B cell (primary cell): ENCODE measurements around the gene PPBP. TPM values are rescaled to one million over a fixed set of nuclear protein-coding genes. Genes with fewer than 3 reads are reported as not detected.

Experiments used
- ATAC-seq: fragments of 200-7000 bp; cut with Tn5 transposase; one replicate; pipeline ENCODE4 v1.10.0; 2021; ENCODE audit warnings: low read depth, mild to moderate bottlenecking, moderate number of reproducible peaks, moderate library complexity
- CTCF ChIA-PET: fragments of 350-600 bp; sonication (Branson Sonifier 250); formaldehyde crosslinking; loops from one replicate; lab custom pipeline; 2021; ENCODE audit warnings: antibody characterized with exemption, inconsistent platforms; lab: Charles Lee
- POLR2A ChIA-PET: fragments of 350-600 bp; sonication (Branson Sonifier 250); formaldehyde crosslinking; loops from one replicate; lab custom pipeline; 2021; ENCODE audit warnings: antibody characterized with exemption; lab: Charles Lee
- DNase-seq: peaks from one replicate; pipeline ENCODE4 v3.0.0; 2013
- H2AFZ ChIP-seq: 2 replicates; pipeline ENCODE4 v1.6.1; 2012; ENCODE audit warnings: mild to moderate bottlenecking, low read depth, low read length; ENCODE audit not compliant: insufficient read depth, poor library complexity, severe bottlenecking
- H3K27ac ChIP-seq, 2 donors: 1 replicate in 1 of 2; 2 replicates in 1 of 2; pipeline ENCODE4 v1.5.1; 2012 to 2013; ENCODE audit warnings: low read length in 2 of 2, mild to moderate bottlenecking in 2 of 2, moderate library complexity in 1 of 2
- H3K27me3 ChIP-seq, 4 experiments: fragments of 200-600 bp in 1 of 4; sonication (generic) in 1 of 4; replicated peaks in 1 of 4; 1 replicate in 2 of 4; 2 replicates in 2 of 4; pipeline versions ENCODE4 v1.6.1 to v1.7.0; 2013 to 2016; ENCODE audit warnings: low read length in 3 of 4, mild to moderate bottlenecking in 2 of 4, mixed read lengths in 1 of 4, moderate library complexity in 1 of 4; ENCODE audit not compliant: insufficient read depth in 4 of 4, control insufficient read depth in 3 of 4; ENCODE audit errors: control extremely low read depth in 1 of 4
- H3K36me3 ChIP-seq, 2 experiments: replicated peaks in 1 of 2; 1 replicate in 1 of 2; 2 replicates in 1 of 2; pipeline versions ENCODE4 v1.6.1 to v1.7.1; 2013; ENCODE audit warnings: low read length in 1 of 2; ENCODE audit not compliant: insufficient read depth in 2 of 2, control insufficient read depth in 1 of 2; ENCODE audit errors: control extremely low read depth in 1 of 2, extremely low read depth in 1 of 2
- H3K4me1 ChIP-seq, 2 donors: fragments of 200-600 bp in 1 of 2; sonication (generic) in 1 of 2; 1 replicate in 1 of 2; 2 replicates in 1 of 2; pipeline versions ENCODE4 v1.5.1 to v1.6.1; 2013 to 2017; ENCODE audit warnings: low read length in 2 of 2; ENCODE audit not compliant: control insufficient read depth in 2 of 2, insufficient read depth in 2 of 2
- H3K4me2 ChIP-seq: replicated peaks from 2 replicates; pipeline ENCODE3; 2012; ENCODE audit warnings: mild to moderate bottlenecking, low read depth, low read length; ENCODE audit not compliant: poor library complexity, severe bottlenecking
- H3K4me3 ChIP-seq, 5 experiments: fragments of 200-600 bp in 1 of 5; sonication (generic) in 1 of 5; 1 replicate in 3 of 5; 2 replicates in 2 of 5; pipeline versions ENCODE4 v1.5.1 to v1.7.0; 2011 to 2016; ENCODE audit warnings: low read length in 4 of 5, mild to moderate bottlenecking in 4 of 5, low read depth in 2 of 5, control low read depth in 1 of 5, moderate library complexity in 1 of 5; ENCODE audit not compliant: insufficient read depth in 1 of 5; ENCODE audit errors: control extremely low read depth in 1 of 5, extremely low read depth in 1 of 5
- H3K79me2 ChIP-seq: fragments of 200-600 bp; sonication (generic); one replicate; pipeline ENCODE4 v1.6.0; 2016; ENCODE audit warnings: low read length; ENCODE audit not compliant: control insufficient read depth, insufficient read depth
- H3K9ac ChIP-seq: fragments of 200-600 bp; sonication (generic); 2 replicates; pipeline ENCODE4 v1.6.1; 2017; ENCODE audit warnings: mild to moderate bottlenecking, low read length, moderate library complexity
- H3K9me3 ChIP-seq, 3 donors: one replicate each; pipeline versions ENCODE4 v1.6.1 to v1.7.1; 2013; ENCODE audit warnings: low read length in 2 of 3; ENCODE audit not compliant: control insufficient read depth in 2 of 3, insufficient read depth in 1 of 3; ENCODE audit errors: control extremely low read depth in 1 of 3
- H4K20me1 ChIP-seq: 2 replicates; pipeline ENCODE4 v1.6.0; 2012; ENCODE audit warnings: mild to moderate bottlenecking, low read length; ENCODE audit not compliant: insufficient read depth, control insufficient read depth, poor library complexity, severe bottlenecking
- H3K27ac Mint-ChIP-seq: one replicate; pipeline ENCODE4 v1.8.0; 2021; ENCODE audit warnings: mixed read lengths
- H3K27me3 Mint-ChIP-seq: one replicate; pipeline ENCODE4 v1.8.0; 2021; ENCODE audit warnings: mixed read lengths
- H3K4me1 Mint-ChIP-seq: one replicate; pipeline ENCODE4 v1.8.0; 2021; ENCODE audit warnings: mixed read lengths
- H3K4me3 Mint-ChIP-seq: one replicate; pipeline ENCODE4 v1.8.0; 2021; ENCODE audit warnings: mixed read lengths
- H3K9me3 Mint-ChIP-seq: one replicate; pipeline ENCODE4 v1.8.0; 2022; ENCODE audit warnings: mixed read lengths; ENCODE audit not compliant: insufficient read depth
- EZH2 ChIP-seq: IDR thresholded peaks from 2 replicates; pipeline ENCODE4 v1.6.1; 2012; ENCODE audit warnings: borderline replicate concordance, low read depth, mild to moderate bottlenecking, moderate library complexity, low read length; ENCODE audit not compliant: insufficient read depth, poor library complexity, severe bottlenecking
- WGBS: methylation state at CpG from one replicate; pipeline ENCODE4 v1.1.5; 2013; ENCODE audit warnings: missing lambda C conversion rate; ENCODE audit not compliant: insufficient coverage; 5-methylcytosine and 5-hydroxymethylcytosine counted together
- intact Hi-C: fragments of 100-400 bp; cut with micrococcal nuclease; formaldehyde crosslinking; loops from one replicate; pipeline ENCODE4 v1.10.0; 2022
- polyA plus RNA-seq: library from polyadenylated mRNA; depleted of rRNA; stranded (reverse); fragments of >200 nt; gene quantifications from 2 replicates; pipeline ENCODE4 v1.2.3, GENCODE V29; 2012
- total RNA-seq, 2 donors: library from RNA; stranded (reverse); fragments of 120-200 nt in 1 of 2; gene quantifications; 1 replicate in 1 of 2; 2 replicates in 1 of 2; pipeline versions ENCODE4 v1.2.3 to v1.2.4, GENCODE V29; 2013 to 2022
- TF ChIP-seq, protein P1 (sequence below): fragments of 200-600 bp; IDR thresholded peaks from one replicate; pipeline ENCODE4 v1.8.0; 2022; ENCODE audit warnings: antibody characterized with exemption, mild to moderate bottlenecking

PPBP gene
- total and polyA plus RNA-seq, 2 donors (not counting 1 experiment from before 2014, with no cell fraction given), result 0.42 to 0.43 TPM

DNA sequence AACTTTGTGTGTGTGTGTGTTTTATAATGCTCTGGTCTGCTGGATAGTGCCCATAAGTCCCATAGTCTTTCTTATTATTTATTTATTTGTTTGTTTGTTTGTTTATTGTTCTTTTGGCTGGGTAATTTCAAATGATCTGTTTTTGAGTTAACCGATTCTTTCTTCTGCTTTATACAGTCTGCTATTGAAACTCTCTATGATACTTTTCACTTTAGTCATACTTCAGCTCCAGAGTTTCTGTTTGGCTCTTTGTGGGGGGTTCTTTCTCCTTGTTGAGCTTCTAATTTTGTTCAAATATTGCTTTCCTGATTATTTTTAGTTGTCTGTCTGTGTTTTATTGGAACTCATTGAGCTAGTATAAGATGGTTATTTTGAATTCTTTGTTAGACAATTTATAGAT, 40.5 kb upstream of the PPBP start:
- no peak overlapping the region for H3K27ac Mint-ChIP-seq
- H3K9me3 ChIP-seq, result no peaks in the 10 kb centered on the region
- no CpG with 5 or more reads among the region's 1 CpG for WGBS
- no peaks in the 10 kb centered on the region for H3K4me1 ChIP-seq
- POLR2A ChIA-PET, result no interaction called here
- no peaks in the 10 kb centered on the region for H3K79me2 ChIP-seq
- no peak overlapping the region for H3K4me2 ChIP-seq
- H2AFZ ChIP-seq, result no peak overlapping the region
- H3K9me3 Mint-ChIP-seq, result peaks cover 2% of the 10 kb centered on the region
- H3K27me3 Mint-ChIP-seq, result peaks cover 5% of the 10 kb centered on the region
- no peak overlapping the region for H3K27ac ChIP-seq
- H3K4me1 Mint-ChIP-seq, result no peaks in the 10 kb centered on the region
- TF ChIP-seq, protein P1, sequence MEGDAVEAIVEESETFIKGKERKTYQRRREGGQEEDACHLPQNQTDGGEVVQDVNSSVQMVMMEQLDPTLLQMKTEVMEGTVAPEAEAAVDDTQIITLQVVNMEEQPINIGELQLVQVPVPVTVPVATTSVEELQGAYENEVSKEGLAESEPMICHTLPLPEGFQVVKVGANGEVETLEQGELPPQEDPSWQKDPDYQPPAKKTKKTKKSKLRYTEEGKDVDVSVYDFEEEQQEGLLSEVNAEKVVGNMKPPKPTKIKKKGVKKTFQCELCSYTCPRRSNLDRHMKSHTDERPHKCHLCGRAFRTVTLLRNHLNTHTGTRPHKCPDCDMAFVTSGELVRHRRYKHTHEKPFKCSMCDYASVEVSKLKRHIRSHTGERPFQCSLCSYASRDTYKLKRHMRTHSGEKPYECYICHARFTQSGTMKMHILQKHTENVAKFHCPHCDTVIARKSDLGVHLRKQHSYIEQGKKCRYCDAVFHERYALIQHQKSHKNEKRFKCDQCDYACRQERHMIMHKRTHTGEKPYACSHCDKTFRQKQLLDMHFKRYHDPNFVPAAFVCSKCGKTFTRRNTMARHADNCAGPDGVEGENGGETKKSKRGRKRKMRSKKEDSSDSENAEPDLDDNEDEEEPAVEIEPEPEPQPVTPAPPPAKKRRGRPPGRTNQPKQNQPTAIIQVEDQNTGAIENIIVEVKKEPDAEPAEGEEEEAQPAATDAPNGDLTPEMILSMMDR, result no peak
- no peak for TF ChIP-seq EZH2
- H3K4me3 Mint-ChIP-seq, result no peak overlapping the region
- H3K4me3 ChIP-seq, result no peak overlapping the region
- CTCF ChIA-PET, result no interaction called here
- intact Hi-C loops, result no loop called here
- no peaks in the 10 kb centered on the region for H4K20me1 ChIP-seq
- ATAC-seq, result no peak
- H3K27me3 ChIP-seq, result peaks cover 0 to 5% (median 2%) of the 10 kb centered on the region in 4 experiments
- no peak for DNase-seq
- H3K9ac ChIP-seq, result no peak overlapping the region
- no peaks in the 10 kb centered on the region for H3K36me3 ChIP-seq

DNA sequence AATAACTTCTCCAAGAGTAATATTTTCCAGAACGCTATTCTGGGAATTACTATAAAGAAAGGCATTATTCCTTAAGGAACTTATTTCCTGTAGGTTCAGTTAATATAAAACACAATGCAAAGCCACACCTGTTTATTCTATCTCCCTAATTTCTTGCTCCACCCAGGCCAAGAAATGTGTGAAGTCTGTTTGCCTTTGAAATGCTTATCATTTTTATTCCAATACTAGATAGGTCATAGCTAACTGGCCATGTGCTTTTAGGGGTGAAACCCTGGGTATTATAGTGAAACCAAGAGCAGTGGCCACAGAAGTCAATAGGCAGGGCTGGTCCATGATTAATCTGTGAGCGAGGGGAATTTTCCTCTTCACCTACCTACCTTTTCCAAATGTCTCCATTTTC, 35.7 kb upstream of the PPBP start:
- Mint-ChIP-seq H3K27me3 (no peaks in the 10 kb centered on the region), H3K27ac (no peak overlapping the region), H3K9me3 (peaks cover 2% of the 10 kb centered on the region), H3K4me3 (no peak overlapping the region), H3K4me1 (no peaks in the 10 kb centered on the region)
- ATAC-seq, result no peak
- Histone ChIP-seq H3K4me3 (no peak overlapping the region), H3K4me1 (no peaks in the 10 kb centered on the region), H3K79me2 (no peaks in the 10 kb centered on the region), H3K9me3 (no peaks in the 10 kb centered on the region), H3K36me3 (no peaks in the 10 kb centered on the region), H3K4me2 (no peak overlapping the region), H4K20me1 (no peaks in the 10 kb centered on the region), H2AFZ (no peak overlapping the region), H3K9ac (no peak overlapping the region), H3K27ac (no peak overlapping the region), H3K27me3 (no peaks in the 10 kb centered on the region)
- ChIA-PET CTCF (no interaction called here), POLR2A (no interaction called here)
- intact Hi-C loops, result no loop called here
- no peak for DNase-seq
- TF ChIP-seq, protein P1, result no peak
- TF ChIP-seq EZH2, result no peak
- WGBS, result 100% methylated on average over 1 of the region's 2 CpGs
